Cardiac muscle cell (in vitro differentiated cells and primary cell): ENCODE results near the gene NCKAP5L. TPM values are rescaled to one million over a fixed set of nuclear protein-coding genes. Genes with fewer than 3 reads are reported as not detected.
A peak's percentile ranks its signal among the peaks of the same experiment; 100 is the strongest.

Experiments used
- DNase-seq, 2 donors: peaks; one replicate each; pipeline versions ENCODE4 v3.0.0 to v3.0.0-alpha.2; 2010 to 2017; ENCODE audit warnings: low read depth in 1 of 2, low spot score in 1 of 2
- H3K27ac ChIP-seq: fragments of 200-600 bp; sonication (generic); 2 replicates; pipeline ENCODE4 v1.5.1; 2016
- H3K27me3 ChIP-seq: fragments of 200-600 bp; sonication (generic); 2 replicates; pipeline ENCODE4 v1.6.0; 2016; ENCODE audit warnings: control low read depth
- H3K36me3 ChIP-seq: fragments of 200-600 bp; sonication (generic); 2 replicates; pipeline ENCODE4 v1.5.1; 2016; ENCODE audit warnings: control low read depth
- H3K4me1 ChIP-seq: fragments of 200-600 bp; sonication (generic); 2 replicates; pipeline ENCODE4 v1.8.1; 2017; ENCODE audit warnings: low read depth, mild to moderate bottlenecking, mixed run types
- H3K4me3 ChIP-seq: fragments of 200-600 bp; sonication (generic); 2 replicates; pipeline ENCODE4 v1.5.1; 2016; ENCODE audit warnings: mild to moderate bottlenecking
- H3K9me3 ChIP-seq: fragments of 200-600 bp; sonication (generic); 2 replicates; pipeline ENCODE4 v1.5.1; 2017; ENCODE audit warnings: low read depth, mild to moderate bottlenecking, control low read depth
- CTCF ChIP-seq: IDR thresholded peaks from 2 replicates; pipeline ENCODE4 v1.5.1; 2012; ENCODE audit warnings: low read depth, mild to moderate bottlenecking, low read length
- polyA plus RNA-seq: library from polyadenylated mRNA; unstranded; fragments of >200 nt; fragmentation: Nextera tagmentation; extraction: Ambion mirVana; gene quantifications from 2 replicates; pipeline ENCODE4 v1.2.1, GENCODE V29; 2016
- total RNA-seq: library from RNA; depleted of rRNA; stranded (reverse); fragments of >200 nt; gene quantifications from 2 replicates; pipeline ENCODE4 v1.2.3, GENCODE V29; 2016

The NCKAP5L gene
- total and polyA plus RNA-seq, 2 experiments from 2014 or later = 32.0 to 61.1 TPM

GRCh38 chr12:49748800-49749199 is 79.4 kb downstream of the NCKAP5L start:
- peaks cover 15% of the 10 kb centered on the region for H3K36me3 ChIP-seq
- peak overlapping the region; percentile 77 for H3K27ac ChIP-seq
- DNase-seq = peak in 1 of 2 donors; percentile 24
- no peaks in the 10 kb centered on the region for H3K27me3 ChIP-seq
- H3K9me3 ChIP-seq = no peaks in the 10 kb centered on the region
- peak overlapping the region; percentile 1 for H3K4me3 ChIP-seq
- peaks cover 60% of the 10 kb centered on the region for H3K4me1 ChIP-seq
- no peak for TF ChIP-seq CTCF

- Histone ChIP-seq H3K27me3 (no peaks in the 10 kb centered on the region), H3K4me1 (peaks cover 65% of the 10 kb centered on the region), H3K9me3 (no peaks in the 10 kb centered on the region), H3K36me3 (peaks cover 10% of the 10 kb centered on the region), H3K27ac (peak overlapping the region; percentile 77), H3K4me3 (peak overlapping the region; percentile 1)
- DNase-seq = peak in 1 of 2 donors; percentile 14
- TF ChIP-seq CTCF = no peak
Measured at GRCh38 chr12:49748306-49748705, 79.9 kb downstream of the NCKAP5L start.

GRCh38 chr12:49744363-49744885 is 83.8 kb downstream of the NCKAP5L start:
- H3K36me3 ChIP-seq = no peaks in the 10 kb centered on the region
- no peak overlapping the region for H3K4me3 ChIP-seq
- TF ChIP-seq CTCF = no peak
- peaks cover 50% of the 10 kb centered on the region for H3K4me1 ChIP-seq
- peak overlapping the region; percentile 98 for H3K27ac ChIP-seq
- H3K9me3 ChIP-seq = no peaks in the 10 kb centered on the region
- no peaks in the 10 kb centered on the region for H3K27me3 ChIP-seq
- no peak for DNase-seq

GRCh38 chr12:49741882-49742620 is 86.2 kb downstream of the NCKAP5L start:
- DNase-seq = peak; percentile 85 to 86
- Histone ChIP-seq H3K27me3 (no peaks in the 10 kb centered on the region), H3K36me3 (no peaks in the 10 kb centered on the region), H3K4me1 (peaks cover 29% of the 10 kb centered on the region), H3K9me3 (no peaks in the 10 kb centered on the region), H3K27ac (peak overlapping the region; percentile 98), H3K4me3 (peak overlapping the region; percentile 83)
- TF ChIP-seq CTCF = no peak

Other genes with a start within 250 kb of the NCKAP5L start
- gene FAM186B, start 222.8 kb downstream of the NCKAP5L start, total RNA-seq = 0.21 and 1.6 TPM in 2 replicates
- 0.64 and 0.99 TPM in 2 replicates for gene FAM186B, start 222.8 kb downstream of the NCKAP5L start, polyA plus RNA-seq
- gene PRPF40B, start 204.9 kb downstream of the NCKAP5L start, total RNA-seq = 27.4 and 52.9 TPM in 2 replicates
- gene PRPF40B, start 204.9 kb downstream of the NCKAP5L start, polyA plus RNA-seq = 46.4 and 67.0 TPM in 2 replicates
- gene FMNL3, start 121.0 kb downstream of the NCKAP5L start, total RNA-seq = 5.1 and 5.6 TPM in 2 replicates
- 2.9 and 4.7 TPM in 2 replicates for gene FMNL3, start 121.0 kb downstream of the NCKAP5L start, polyA plus RNA-seq
- gene TMBIM6, start 86.9 kb downstream of the NCKAP5L start, total RNA-seq = 192 and 232 TPM in 2 replicates
- 388 and 524 TPM in 2 replicates for gene TMBIM6, start 86.9 kb downstream of the NCKAP5L start, polyA plus RNA-seq
- gene BCDIN3D, start 14.7 kb upstream of the NCKAP5L start, total RNA-seq = 5.9 and 7.1 TPM in 2 replicates
- gene BCDIN3D, start 14.7 kb upstream of the NCKAP5L start, polyA plus RNA-seq = 6.4 and 8.9 TPM in 2 replicates
- 0.06 TPM in 1 of 2 replicates, not detected in the other for gene FAIM2, start 75.5 kb upstream of the NCKAP5L start, total RNA-seq
- 0.49 TPM in 1 of 2 replicates, not detected in the other for gene FAIM2, start 75.5 kb upstream of the NCKAP5L start, polyA plus RNA-seq
- gene AQP2, start 122.3 kb upstream of the NCKAP5L start, total RNA-seq = not detected in 2 replicates
- gene AQP2, start 122.3 kb upstream of the NCKAP5L start, polyA plus RNA-seq = not detected in 2 replicates
- gene AQP5, start 133.5 kb upstream of the NCKAP5L start, total RNA-seq = 1.6 TPM in 1 of 2 replicates, not detected in the other
- 0.56 and 0.74 TPM in 2 replicates for gene AQP5, start 133.5 kb upstream of the NCKAP5L start, polyA plus RNA-seq
- gene AQP6, start 144.5 kb upstream of the NCKAP5L start, total RNA-seq = 1.8 TPM in 1 of 2 replicates, not detected in the other
- gene AQP6, start 144.5 kb upstream of the NCKAP5L start, polyA plus RNA-seq = 0.26 and 0.42 TPM in 2 replicates
- gene RACGAP1, start 197.1 kb upstream of the NCKAP5L start, total RNA-seq = 10.4 and 63.9 TPM in 2 replicates
- gene RACGAP1, start 197.1 kb upstream of the NCKAP5L start, polyA plus RNA-seq = 13.4 and 57.3 TPM in 2 replicates
- 5.0 and 7.0 TPM in 2 replicates for gene ASIC1, start 229.2 kb upstream of the NCKAP5L start, total RNA-seq
- 4.6 and 6.9 TPM in 2 replicates for gene ASIC1, start 229.2 kb upstream of the NCKAP5L start, polyA plus RNA-seq